Lower leg skin (tissue), 4 donors: ENCODE measurements around the gene CCDC167. TPM values are rescaled to one million over a fixed set of nuclear protein-coding genes. Genes with fewer than 3 reads are reported as not detected.

Experiments used
- DNase-seq, 2 donors: peaks; one replicate each; pipeline ENCODE4 v3.0.0-alpha.2; 2019; ENCODE audit warnings: low spot score in 2 of 2
- H3K4me3 ChIP-seq: fragments of 200-600 bp; sonication (generic); 2 replicates; pipeline ENCODE4 v1.5.1; 2017; ENCODE audit warnings: mild to moderate bottlenecking, low read depth; ENCODE audit not compliant: poor library complexity, severe bottlenecking
- POLR2A ChIP-seq, 2 donors: fragments of 450-650 bp; IDR thresholded peaks; one replicate each; pipeline ENCODE4 v1.6.1; 2016 to 2017; ENCODE audit warnings: antibody characterized with exemption in 2 of 2, mild to moderate bottlenecking in 1 of 2, moderate library complexity in 1 of 2
- WGBS, 2 donors: methylation state at CpG; one replicate each; pipeline ENCODE4 v1.1.5; 2018; 5-methylcytosine and 5-hydroxymethylcytosine counted together
- intact Hi-C: fragments of 100-400 bp; cut with DNase I; formaldehyde crosslinking; loops from one replicate; pipeline ENCODE4 v1.15.0; 2023; ENCODE audit warnings: low total_unique reads
- total RNA-seq, 4 donors: library from RNA; depleted of rRNA; stranded (reverse); fragments of >200 nt; gene quantifications; one replicate each; pipeline ENCODE4 v1.1.0, GENCODE V29; 2016
- TF ChIP-seq, protein P1 (sequence below), 3 donors: fragments of 450-650 bp; IDR thresholded peaks; one replicate each; pipeline ENCODE4 v1.5.1; 2016; ENCODE audit warnings: antibody characterized with exemption in 3 of 3, mild to moderate bottlenecking in 3 of 3, moderate library complexity in 2 of 3

CCDC167 gene
- total RNA-seq, 4 donors from 2014 or later = 11.8 to 21.8 (median 14.5) TPM

DNA sequence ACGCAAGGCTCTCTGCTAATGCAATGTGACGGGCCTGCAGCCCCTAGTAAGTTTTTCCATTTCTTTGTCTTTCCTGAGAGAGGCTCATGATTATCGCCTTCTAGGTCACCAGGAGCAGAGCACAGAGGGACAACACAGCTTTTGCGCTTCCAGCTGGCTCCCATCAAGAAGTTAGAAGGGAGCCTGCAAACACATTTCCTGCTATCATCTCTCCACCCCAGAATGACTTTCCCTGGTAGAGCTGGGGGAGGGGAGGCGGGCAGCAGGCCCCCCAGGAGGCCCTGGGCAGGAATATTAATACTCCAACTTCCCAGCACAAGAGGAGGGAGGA is 35.7 kb upstream of the CCDC167 start:
- no peak overlapping the region for H3K4me3 ChIP-seq
- intact Hi-C loops = no loop called here
- TF ChIP-seq POLR2A (IDR thresholded peaks at IDR 0.05) = no peak
- TF ChIP-seq, protein P1, sequence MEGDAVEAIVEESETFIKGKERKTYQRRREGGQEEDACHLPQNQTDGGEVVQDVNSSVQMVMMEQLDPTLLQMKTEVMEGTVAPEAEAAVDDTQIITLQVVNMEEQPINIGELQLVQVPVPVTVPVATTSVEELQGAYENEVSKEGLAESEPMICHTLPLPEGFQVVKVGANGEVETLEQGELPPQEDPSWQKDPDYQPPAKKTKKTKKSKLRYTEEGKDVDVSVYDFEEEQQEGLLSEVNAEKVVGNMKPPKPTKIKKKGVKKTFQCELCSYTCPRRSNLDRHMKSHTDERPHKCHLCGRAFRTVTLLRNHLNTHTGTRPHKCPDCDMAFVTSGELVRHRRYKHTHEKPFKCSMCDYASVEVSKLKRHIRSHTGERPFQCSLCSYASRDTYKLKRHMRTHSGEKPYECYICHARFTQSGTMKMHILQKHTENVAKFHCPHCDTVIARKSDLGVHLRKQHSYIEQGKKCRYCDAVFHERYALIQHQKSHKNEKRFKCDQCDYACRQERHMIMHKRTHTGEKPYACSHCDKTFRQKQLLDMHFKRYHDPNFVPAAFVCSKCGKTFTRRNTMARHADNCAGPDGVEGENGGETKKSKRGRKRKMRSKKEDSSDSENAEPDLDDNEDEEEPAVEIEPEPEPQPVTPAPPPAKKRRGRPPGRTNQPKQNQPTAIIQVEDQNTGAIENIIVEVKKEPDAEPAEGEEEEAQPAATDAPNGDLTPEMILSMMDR (IDR thresholded peaks at IDR 0.05) = no peak
- WGBS, 2 donors = 50 to 55% methylated on average over 5 of the region's 5 CpGs
- DNase-seq = no peak

DNA sequence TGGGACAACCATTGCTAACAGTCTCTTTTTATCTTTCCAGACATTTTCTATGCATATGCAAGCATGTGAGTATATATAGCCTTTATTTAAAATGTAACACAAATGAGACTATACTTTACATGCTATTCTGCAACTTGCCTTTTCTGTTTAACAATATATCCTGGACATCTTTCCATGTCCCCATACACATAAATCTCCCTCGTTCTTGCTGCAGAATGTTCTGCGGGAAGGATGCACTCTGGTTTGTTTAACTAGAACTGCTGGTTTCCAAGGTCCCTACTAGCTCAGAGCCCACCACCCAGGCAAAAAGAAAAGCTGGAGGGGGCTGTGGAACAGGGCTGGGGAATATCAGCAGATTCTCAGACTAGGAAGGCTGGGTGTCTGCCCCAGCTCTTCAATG is 35.2 kb upstream of the CCDC167 start:
- WGBS, 2 donors = 64 to 78% methylated on average over 2 of the region's 2 CpGs
- no peak for DNase-seq
- intact Hi-C loops = no loop called here
- H3K4me3 ChIP-seq = no peak overlapping the region
- TF ChIP-seq, protein P1 (IDR thresholded peaks at IDR 0.05) = no peak
- no peak for TF ChIP-seq POLR2A (IDR thresholded peaks at IDR 0.05)

DNA sequence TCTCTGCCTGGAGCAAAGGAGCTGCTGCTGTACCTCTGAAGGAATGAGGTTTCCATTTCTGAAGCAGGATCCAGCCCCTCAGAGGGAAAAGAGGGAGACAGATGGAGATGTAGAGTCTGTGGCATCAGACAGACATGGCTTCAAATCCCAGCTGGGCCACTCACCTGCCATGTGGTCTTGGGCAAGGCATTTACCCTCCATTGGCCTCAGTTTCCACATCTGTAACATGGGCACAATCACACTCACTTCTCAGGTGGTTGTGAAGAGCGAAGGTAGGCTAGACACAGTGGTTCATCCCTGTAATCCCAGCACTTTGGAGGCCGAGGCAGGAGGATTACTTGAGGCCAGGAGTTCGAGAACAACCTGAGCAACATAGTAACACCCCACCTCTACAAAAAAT is 32.4 kb upstream of the CCDC167 start:
- TF ChIP-seq POLR2A (IDR thresholded peaks at IDR 0.05) = no peak
- TF ChIP-seq, protein P1 (IDR thresholded peaks at IDR 0.05) = no peak
- intact Hi-C loops = no loop called here
- 95 to 96% methylated on average over 3 of the region's 3 CpGs for WGBS, 2 donors
- DNase-seq = no peak
- H3K4me3 ChIP-seq = no peak overlapping the region

DNA sequence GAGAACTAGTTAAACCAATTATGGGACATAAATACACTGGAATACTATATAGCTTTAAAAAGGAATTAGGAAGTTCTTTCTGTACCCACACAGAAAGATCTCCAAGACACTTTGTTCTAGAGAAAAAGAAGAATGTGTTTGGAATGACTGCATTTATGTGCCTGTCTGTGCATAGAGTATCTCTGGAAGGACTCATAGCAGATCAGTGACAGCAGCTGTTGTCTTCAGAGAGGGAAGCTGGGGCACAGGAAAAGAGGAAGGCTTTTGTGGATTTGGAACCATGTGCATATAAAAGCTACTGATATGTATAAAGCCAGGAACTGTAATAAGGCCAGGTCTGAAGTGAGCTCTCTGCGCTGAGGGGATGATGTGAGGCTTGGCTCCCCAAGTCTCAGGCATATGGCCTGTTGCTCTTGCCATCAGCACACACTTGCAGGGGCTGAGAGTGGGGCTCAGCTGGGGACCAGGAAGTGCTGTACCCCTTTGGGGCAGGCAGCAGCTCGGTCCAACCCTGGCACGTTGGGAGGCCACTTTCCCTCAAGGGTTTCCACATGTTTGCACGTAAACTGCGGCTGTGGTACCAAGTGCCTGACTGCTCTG is 31.8 kb upstream of the CCDC167 start:
- intact Hi-C loops = no loop called here
- H3K4me3 ChIP-seq = no peak overlapping the region
- WGBS, 2 donors = 60 to 73% methylated on average over 5 of the region's 5 CpGs
- TF ChIP-seq, protein P1 (IDR thresholded peaks at IDR 0.05) = no peak
- no peak for TF ChIP-seq POLR2A (IDR thresholded peaks at IDR 0.05)
- no peak for DNase-seq

DNA sequence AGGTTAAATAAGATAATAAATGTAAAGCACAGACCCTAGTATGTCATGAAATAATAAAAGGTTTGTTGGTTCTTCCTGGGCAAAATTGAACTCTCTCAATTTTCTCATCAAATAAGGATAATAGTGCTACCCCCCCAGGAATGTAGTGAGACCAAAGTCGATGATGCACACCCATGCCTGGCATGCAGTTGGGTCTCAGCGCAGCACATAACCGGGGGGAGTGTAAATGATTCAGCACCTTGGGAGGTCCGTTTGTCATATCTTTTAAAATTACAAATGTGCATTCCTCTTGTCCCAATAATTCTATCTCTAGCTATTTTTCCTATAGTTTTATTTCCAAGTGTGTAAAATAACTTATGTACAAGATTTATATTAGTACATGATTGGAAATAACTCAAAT is 31.3 kb upstream of the CCDC167 start:
- intact Hi-C loops = no loop called here
- no peak for DNase-seq
- WGBS, 2 donors = 64 to 79% methylated on average over 4 of the region's 4 CpGs
- TF ChIP-seq, protein P1 (IDR thresholded peaks at IDR 0.05) = no peak
- TF ChIP-seq POLR2A (IDR thresholded peaks at IDR 0.05) = no peak
- no peak overlapping the region for H3K4me3 ChIP-seq

DNA sequence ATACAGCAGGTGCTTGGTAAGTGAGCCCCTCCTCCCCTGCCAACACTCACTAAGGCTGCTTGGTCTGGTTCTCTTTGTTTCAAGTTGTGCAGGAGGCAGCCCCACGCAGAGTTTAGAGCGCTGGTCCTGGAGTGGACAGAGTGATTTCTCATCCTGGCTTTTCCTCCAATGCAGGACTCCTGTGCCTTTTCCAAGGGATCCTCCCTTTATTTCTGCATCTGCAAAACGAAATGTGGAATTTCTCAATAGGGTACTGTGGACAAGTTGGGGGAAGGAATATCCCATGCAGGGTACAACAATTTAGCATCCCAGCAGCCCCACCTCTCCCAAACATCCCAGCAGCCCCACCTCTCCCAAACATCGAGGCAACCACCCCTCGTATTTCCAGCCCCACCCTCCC is 30.6 kb upstream of the CCDC167 start:
- intact Hi-C loops = no loop called here
- 35 to 36% methylated on average over 5 of the region's 5 CpGs for WGBS, 2 donors
- TF ChIP-seq, protein P1 (IDR thresholded peaks at IDR 0.05) = no peak
- no peak for TF ChIP-seq POLR2A (IDR thresholded peaks at IDR 0.05)
- DNase-seq = no peak
- no peak overlapping the region for H3K4me3 ChIP-seq
